Measurements from ENCODE around the gene TXLNG.

TXLNG gene

GRCh38 chrX:16883487-16883804 lies 97.2 kb downstream of the TXLNG start:
- no peak for DNase-seq (ENCODE audit: low read depth)
- H3K4me3 ChIP-seq (ENCODE audit: low read length) = no peak overlapping the region

GRCh38 chrX:16885628-16886027 lies 99.4 kb downstream of the TXLNG start:
- DNase-seq (ENCODE audit: low read depth) = no peak
- no peak overlapping the region for H3K4me3 ChIP-seq (ENCODE audit: low read length)
- no peak for TF ChIP-seq CTCF (conservative IDR thresholded peaks at IDR 0.05; ENCODE audit: low read length)

More at GRCh38 chrX:16883487-16883804, 97.2 kb downstream of the TXLNG start:
- TF ChIP-seq CTCF (conservative IDR thresholded peaks at IDR 0.05; ENCODE audit: low read length) = no peak

DNA sequence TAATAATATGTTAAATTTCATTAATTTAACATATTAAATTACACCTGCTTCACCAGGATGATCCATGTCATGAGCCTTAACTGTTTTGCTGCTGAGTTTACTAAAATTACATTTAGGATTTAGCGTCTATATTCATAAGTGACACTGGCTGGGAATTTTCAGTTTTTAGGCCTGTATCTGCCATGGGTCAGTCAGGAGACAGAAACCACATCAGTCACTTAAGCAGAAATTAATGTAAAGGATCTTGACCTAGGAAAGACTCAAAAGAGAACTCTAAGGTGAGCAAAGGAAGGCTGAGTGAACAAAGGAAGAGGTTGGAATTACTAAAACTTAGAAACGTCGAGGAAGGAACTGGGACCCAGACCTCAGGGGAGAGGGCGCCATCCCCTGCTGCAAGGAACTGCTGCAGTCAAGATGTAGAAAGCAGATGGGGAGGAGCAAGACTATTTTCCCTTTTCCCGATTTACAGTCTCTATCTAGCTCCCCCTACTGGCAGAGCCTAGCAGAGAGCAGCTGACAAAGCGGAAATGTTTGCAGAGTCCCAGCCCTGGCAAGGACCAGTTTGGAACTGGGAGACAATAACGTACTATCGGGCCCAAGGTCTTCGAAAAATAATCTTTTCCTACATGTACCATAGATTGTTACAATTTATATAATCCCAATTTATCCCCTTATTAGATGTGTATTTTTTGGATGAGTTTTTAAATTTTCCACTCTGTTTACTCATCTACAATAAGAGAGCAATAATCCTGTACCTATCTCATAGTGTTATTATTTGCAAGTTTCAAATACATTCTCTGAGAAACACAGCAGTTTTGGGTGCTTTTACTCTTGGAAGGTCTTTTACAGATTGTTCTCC lies 106.5 kb downstream of the TXLNG start:
- DNase-seq (ENCODE audit: low read depth) = peak; percentile 71
- peak; percentile 87 for TF ChIP-seq CTCF (conservative IDR thresholded peaks at IDR 0.05; ENCODE audit: low read length)

More for the DNA sequence above, 106.5 kb downstream of the TXLNG start:
- H3K4me3 ChIP-seq (ENCODE audit: low read length) = no peak overlapping the region
